Central memory CD4-positive, alpha-beta T cell (primary cell): ENCODE results near the gene OLFM1.
"Not testable (repeated sequence)": the region's sequence is repeated elsewhere in the genome, so short reads cannot be mapped to it uniquely, and the experiment has no call there.

Source experiments
- DNase-seq: peaks from one replicate; pipeline ENCODE4 v3.0.0; 2022

OLFM1 gene

DNA sequence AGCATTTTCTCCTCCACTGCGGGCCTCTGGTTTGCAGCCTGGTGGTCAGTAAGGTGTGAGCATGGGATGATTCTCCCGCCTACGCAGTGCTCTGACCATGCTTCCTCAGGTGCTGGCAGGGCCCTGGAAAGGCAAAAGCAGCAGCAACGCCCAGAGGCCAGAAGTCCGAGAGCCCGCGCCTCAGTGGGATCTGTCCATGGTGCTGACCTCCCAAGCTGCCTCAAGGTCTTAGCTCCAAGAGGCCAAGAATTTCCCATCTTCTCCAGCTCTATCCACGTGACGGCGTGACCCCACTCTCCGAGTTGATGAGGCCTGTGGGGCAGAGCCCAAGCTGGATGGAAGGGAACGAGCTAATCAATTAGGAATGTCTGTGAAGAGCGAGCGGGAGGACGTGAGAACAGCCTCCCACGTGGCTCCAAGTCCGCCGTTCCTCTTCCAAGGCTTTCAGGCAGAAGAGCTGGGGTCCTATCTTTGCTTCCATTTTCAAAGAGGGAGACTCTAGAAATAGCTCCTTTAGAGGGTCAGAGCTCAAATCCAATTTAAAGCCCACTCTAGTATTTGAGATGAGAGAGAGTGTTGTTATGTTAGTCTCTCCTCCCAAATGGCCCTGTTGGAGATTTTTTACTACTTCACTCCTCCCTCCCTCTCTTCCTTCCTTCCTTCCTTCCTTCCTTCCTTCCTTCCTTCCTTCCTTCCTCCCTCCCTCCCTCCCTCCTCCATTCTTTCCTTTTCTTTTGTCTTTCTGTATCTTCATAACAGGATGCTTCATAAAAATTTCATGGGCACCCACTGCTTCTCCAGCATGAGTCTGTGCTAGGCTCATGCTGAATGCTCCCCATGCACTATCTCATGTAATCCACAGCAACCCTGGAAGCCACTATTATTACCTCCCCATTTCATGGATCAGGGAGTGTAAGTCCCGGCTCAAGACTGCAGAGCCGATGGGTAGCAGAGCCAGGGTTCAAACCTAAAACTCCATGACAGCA, 69.3 kb downstream of the OLFM1 start:
- no peak for DNase-seq

DNA sequence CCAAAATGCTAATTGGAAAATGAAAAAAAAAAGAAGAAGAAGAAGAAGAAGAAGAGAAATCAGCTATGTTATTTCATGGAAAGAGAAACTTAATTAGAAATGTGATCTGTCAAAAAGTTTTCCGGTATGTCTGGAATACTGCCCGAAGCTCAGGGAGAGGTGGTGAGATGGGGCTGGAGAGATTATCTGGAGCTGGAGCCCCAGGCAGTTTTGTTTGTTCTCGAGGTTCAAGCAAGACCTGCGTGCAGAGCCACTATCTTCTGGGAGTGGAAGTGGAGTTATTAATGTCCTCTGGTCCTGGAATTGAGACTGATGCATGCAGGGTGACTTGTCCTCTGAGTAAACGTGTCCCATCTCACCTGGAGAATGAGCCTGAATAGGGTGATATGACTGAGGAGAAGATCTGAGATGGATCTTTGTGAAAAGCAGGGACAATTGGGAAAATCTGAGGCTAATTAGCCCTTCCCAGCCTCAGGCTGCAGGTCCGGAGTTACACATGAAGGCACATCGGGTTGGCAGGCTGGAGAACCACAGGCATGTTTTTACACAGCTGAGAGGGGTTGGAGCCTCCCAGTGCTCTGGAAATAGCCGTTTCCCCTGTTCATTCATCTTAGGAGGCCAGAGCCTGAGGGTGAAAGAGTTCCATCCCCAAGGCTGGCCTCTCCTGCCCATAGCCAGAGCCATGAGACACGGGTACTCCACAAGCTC, 70.5 kb downstream of the OLFM1 start:
- DNase-seq, result no peak

GRCh38 chr9:135158564-135158937, 71.1 kb downstream of the OLFM1 start:
- DNase-seq, result no peak

DNA sequence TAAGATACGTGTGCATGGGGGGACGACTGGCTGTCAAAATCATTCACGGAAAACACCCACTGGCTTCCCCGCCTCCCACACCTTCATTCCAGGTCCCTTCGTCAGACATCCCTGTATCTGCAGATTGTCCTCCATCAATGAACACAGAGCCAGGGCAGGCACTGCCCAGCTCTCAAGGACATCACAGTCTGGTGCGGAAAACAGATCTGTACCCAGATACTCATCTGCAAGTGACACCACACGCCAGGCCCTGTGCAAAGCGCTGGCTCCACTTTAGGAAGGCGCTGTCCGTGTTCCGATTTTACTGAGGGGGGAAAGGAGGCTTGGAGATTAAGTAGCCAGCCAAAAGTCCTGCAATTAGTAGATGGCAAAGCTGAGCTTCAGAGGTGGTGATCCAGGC, 72.3 kb downstream of the OLFM1 start:
- no peak for DNase-seq

DNA sequence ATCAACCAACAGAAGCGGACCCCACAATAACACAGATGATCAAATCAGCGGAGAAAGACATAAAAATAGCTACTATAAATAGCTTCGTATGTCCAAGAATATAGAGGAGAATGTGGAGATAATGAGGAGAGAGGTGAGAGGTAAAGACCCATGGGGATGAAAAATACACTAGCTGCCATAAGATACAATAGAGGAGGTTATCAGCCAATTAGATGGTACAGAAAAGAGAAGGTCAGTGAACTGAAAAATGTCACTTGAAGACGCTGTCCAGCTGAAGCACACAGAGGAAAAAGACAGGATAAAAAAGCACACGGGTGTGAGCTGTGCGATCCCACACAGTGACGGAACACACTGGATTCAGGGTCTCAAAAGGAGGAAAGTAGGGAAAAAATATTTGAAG, 73.4 kb downstream of the OLFM1 start:
- no peak for DNase-seq

GRCh38 chr9:135162599-135162998, 75.1 kb downstream of the OLFM1 start:
- not testable (repeated sequence) for DNase-seq

DNA sequence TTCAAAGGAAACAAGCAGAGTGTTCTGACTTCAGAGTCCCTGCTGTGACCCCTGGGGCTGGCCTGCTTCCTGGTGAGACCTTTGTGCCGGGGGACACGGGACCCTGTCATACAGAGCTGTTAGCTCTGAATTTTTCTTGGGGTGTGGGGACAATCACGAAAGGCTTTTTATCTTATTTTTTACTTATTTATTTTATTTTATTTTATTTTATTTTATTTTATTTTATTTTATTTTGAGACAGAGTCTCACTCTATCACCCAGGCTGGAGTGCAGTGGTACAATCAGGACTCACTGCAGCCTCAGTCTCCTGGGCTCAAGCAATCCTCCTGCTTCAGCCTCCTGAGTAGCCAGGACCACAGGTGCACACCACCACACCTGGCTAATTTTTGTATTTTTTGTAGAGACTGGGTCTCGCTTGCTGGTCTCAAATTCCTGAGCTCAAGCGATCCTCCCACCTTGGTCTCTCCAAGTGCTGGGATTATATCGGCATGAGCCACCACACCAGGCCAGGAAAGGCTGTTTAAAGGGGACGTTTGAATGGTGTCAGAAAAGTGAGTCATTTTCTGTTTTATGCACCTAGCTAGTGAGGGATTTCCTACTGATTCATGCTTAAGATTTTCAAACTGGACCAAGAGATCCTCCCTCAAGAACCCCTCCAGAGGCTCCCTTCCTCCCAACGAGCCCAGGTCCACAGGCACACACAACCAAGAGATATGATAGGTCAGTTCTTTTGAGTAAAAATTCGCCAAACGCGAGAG, 75.7 kb downstream of the OLFM1 start:
- no peak for DNase-seq

- no peak for DNase-seq
Observed at GRCh38 chr9:135164036-135164435, 76.6 kb downstream of the OLFM1 start.

DNA sequence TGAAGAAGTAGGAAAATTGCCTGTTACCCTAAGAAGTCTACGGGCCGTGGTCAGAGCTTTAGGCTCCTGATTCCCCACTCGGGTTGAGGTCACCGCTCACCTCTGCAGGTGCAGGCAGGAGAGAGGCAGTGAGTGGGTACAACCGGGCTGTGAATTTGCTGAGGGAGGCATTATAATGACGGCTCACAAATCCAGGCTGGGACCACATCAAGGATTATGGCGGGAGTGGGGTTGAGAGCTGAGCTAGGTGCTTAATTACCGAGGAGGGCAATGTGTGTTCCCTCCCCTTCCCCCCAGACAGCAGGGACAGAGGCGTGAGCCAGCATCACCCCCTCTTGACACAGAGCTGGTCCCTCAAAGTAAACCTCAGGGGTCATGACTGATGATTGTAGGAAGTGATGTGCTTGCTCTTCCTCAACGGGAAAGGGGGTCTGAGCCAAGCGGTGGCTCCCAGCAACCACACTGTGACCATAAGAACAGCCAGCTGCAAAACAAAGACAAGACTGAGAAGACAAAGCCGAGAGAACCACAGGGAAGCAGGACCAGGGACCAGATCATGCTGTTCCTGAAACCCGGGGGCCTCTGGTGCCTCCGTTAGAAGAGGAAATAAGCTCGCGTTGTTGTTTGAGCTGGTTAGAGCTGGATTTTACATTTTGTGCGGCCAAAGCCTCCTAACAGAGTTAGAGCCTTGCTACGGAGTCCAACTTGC, 77.7 kb downstream of the OLFM1 start:
- no peak for DNase-seq

DNA sequence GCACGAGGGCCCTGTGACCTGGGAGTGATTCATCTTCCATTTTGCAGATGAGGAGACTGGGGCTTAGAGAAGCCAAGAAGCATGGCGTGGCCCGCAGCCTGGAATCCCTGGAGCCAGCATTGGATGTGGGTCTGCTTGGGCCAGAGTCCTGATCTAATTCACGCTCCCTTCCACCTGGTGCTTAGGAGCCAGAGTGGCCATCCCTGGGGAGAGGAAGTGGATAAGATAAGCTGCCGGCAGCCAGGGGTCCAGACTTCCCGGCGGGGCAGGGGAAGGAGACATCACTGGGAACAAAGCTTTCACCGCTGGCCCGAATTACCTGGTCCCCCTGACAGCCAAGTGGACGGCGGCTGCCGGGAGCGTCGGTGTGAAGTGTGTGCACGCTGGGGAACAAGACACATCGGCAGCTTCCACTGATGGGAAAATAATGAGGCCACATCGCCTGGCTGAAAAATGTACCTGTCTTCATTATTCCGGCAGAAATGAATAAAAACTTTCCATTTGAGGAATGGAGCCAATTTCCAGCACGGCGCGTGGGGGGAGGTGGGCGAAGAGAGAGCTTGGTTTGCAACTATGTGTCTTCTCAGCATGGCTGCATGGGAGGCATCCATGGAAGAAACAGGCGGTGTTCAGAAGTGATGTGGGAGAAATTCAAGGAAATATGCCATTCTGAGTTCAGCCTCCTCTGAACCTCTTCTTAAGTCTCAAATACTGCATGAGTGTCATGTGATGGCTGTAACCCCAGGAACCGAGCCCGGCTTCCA, 78.5 kb downstream of the OLFM1 start:
- no peak for DNase-seq

- no peak for DNase-seq
Observed at GRCh38 chr9:135166565-135166964, 79.1 kb downstream of the OLFM1 start.

DNA sequence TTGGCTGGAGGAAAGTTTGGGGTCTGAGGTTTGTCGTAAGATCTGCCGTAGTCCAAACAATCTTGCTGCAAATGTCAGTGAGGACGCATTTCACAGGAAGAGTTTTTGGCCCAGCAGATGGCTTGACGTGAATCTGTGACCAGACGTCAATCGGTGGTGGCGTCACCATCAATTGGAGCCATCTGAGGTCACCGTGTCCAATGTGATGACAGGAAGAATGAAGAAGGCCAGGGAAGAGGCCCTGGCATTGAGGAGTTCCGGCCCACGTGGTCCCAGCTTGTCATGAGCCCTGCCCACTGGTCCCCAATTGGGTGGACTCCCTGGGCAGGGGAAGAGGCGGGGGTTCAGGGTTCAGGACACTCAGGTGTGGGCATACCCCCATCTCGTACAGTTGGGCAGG, 79.9 kb downstream of the OLFM1 start:
- DNase-seq, result no peak

GRCh38 chr9:135167849-135168655, 80.6 kb downstream of the OLFM1 start:
- DNase-seq, result no peak

DNA sequence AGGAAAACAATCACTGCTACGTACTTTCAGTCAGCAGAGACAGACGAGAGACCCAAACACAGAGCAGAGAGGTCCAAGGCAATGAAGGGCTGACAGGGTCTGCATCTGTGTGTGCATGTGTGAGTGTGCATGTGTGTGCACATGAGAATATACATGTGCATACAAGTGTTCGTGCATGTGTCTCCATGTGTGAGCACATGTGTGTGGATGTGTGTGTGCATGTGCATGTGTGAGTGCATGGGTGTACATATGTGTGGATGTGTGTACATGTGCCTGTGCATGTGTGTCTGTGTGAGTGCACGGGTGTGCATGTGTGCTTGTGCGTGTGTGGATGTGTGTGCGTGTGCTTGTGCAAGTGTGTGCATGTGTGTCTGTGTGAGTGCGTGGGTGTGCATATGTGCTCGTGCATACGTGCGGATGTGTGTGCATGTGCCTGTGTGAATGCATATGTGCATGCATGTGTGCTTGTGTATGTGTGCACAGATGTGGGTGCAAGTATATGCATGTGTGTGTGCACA, 82.3 kb downstream of the OLFM1 start:
- no peak for DNase-seq

DNA sequence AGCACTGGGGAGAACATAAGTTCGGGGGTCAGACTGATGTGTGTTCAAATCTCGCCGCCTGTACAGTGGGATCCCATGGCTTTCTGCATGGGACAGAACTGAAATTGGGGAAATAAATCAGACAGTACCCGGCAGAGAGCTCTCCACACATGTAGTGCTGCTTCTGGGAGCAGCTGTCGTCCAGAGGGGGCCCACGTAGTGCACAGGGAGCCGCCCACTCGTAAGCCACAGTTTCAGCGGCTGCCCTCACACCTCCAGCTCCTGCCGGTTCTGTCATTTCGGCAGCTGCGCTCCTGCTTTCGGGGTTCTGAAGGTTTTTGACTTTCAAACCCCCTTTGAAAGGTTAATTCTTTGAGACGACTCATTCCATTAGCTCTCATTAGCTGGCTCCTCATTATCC, 83.1 kb downstream of the OLFM1 start:
- no peak for DNase-seq
